ENCODE measurements around the gene CLASRP.

GRCh38 chr19:45001087-45001739, 37.6 kb upstream of the CLASRP start, which contains the start of gene RELB:
- no peak for TF ChIP-seq CTCF (IDR thresholded peaks at IDR 0.05; ENCODE audit: low read depth, low read length)
- no peak for TF ChIP-seq EZH2phosphoT487 (IDR thresholded peaks at IDR 0.05; ENCODE audit: low read depth)
